Measurements from ENCODE around the gene SLC15A2.
"Not testable (repeated sequence)": the region's sequence is repeated elsewhere in the genome, so short reads cannot be mapped to it uniquely, and the experiment has no call there.

SLC15A2 gene

GRCh38 chr3:121894301-121894990 is at the start of gene SLC15A2:
SLC15A2 (plus strand) TSS chr3:121894401; CDS start chr3:121894477, 76 bp downstream.
- peak; percentile 61 for DNase-seq (ENCODE audit: low spot score)

- DNase-seq (ENCODE audit: low spot score), result no peak
Observed at GRCh38 chr3:121844892-121845291, 49.3 kb upstream of the SLC15A2 start.

GRCh38 chr3:121852256-121852655 is 41.9 kb upstream of the SLC15A2 start:
- DNase-seq (ENCODE audit: low spot score), result no peak

- DNase-seq (ENCODE audit: low spot score), result no peak
Observed at GRCh38 chr3:121855555-121855954, 38.6 kb upstream of the SLC15A2 start.

- not testable (repeated sequence) for DNase-seq (ENCODE audit: low spot score)
Observed at GRCh38 chr3:121857778-121858177, 36.4 kb upstream of the SLC15A2 start.

GRCh38 chr3:121863247-121863646 is 31.0 kb upstream of the SLC15A2 start:
- not testable (repeated sequence) for DNase-seq (ENCODE audit: low spot score)

GRCh38 chr3:121863801-121864200 is 30.4 kb upstream of the SLC15A2 start:
- no peak for DNase-seq (ENCODE audit: low spot score)

- DNase-seq (ENCODE audit: low spot score), result no peak
Observed at GRCh38 chr3:121869736-121870135, 24.5 kb upstream of the SLC15A2 start.

- DNase-seq (ENCODE audit: low spot score), result no peak
Observed at GRCh38 chr3:121870717-121871116, 23.5 kb upstream of the SLC15A2 start.

- DNase-seq (ENCODE audit: low spot score), result no peak
Observed at GRCh38 chr3:121871430-121871829, 22.8 kb upstream of the SLC15A2 start.

GRCh38 chr3:121878411-121878810 is 15.8 kb upstream of the SLC15A2 start:
- no peak for DNase-seq (ENCODE audit: low spot score)

- peak; percentile 4 for DNase-seq (ENCODE audit: low spot score)
Observed at GRCh38 chr3:121883507-121883906, 10.7 kb upstream of the SLC15A2 start.

GRCh38 chr3:121885386-121885785 is 8.8 kb upstream of the SLC15A2 start:
- DNase-seq (ENCODE audit: low spot score), result no peak

GRCh38 chr3:121895121-121895520 is 920 bp downstream of the SLC15A2 start:
- no peak for DNase-seq (ENCODE audit: low spot score)

GRCh38 chr3:121895736-121896135 is 1.5 kb downstream of the SLC15A2 start:
- no peak for DNase-seq (ENCODE audit: low spot score)

- DNase-seq (ENCODE audit: low spot score), result no peak
Observed at GRCh38 chr3:121896823-121897222, 2.6 kb downstream of the SLC15A2 start.

GRCh38 chr3:121897296-121897695 is 3.1 kb downstream of the SLC15A2 start:
- DNase-seq (ENCODE audit: low spot score), result no peak

GRCh38 chr3:121913305-121913990 is 19.2 kb downstream of the SLC15A2 start:
- peak; percentile 10 for DNase-seq (ENCODE audit: low spot score)

- DNase-seq (ENCODE audit: low spot score), result peak; percentile 20
Observed at GRCh38 chr3:121914081-121914998, 20.1 kb downstream of the SLC15A2 start.

GRCh38 chr3:121916189-121916588 is 22.0 kb downstream of the SLC15A2 start:
- peak; percentile 22 for DNase-seq (ENCODE audit: low spot score)

- DNase-seq (ENCODE audit: low spot score), result no peak
Observed at GRCh38 chr3:121918779-121919483, 24.7 kb downstream of the SLC15A2 start.

GRCh38 chr3:121924734-121925133 is 30.5 kb downstream of the SLC15A2 start:
- DNase-seq (ENCODE audit: low spot score), result no peak

All from globus pallidus (tissue), 1 donor.